Stomach (tissue), 9 donors: ENCODE data around the gene VAMP1. TPM values are rescaled to one million over a fixed set of nuclear protein-coding genes. Genes with fewer than 3 reads are reported as not detected.
"Not testable (repeated sequence)": the region's sequence is repeated elsewhere in the genome, so short reads cannot be mapped to it uniquely, and the experiment has no call there.

Experiments
- DNase-seq, 2 donors: peaks; one replicate each; pipeline versions ENCODE4 v3.0.0 to v3.0.0-alpha.2; 2013 to 2019
- H3K27ac ChIP-seq, 5 donors: fragments of 200-600 bp in 4 of 5; sonication (generic) in 4 of 5; one replicate each; pipeline ENCODE4 v1.5.1; 2013 to 2019; ENCODE audit warnings: mild to moderate bottlenecking in 1 of 5, moderate library complexity in 1 of 5
- H3K27me3 ChIP-seq, 3 donors: fragments of 200-600 bp; sonication (generic); one replicate each; pipeline ENCODE4 v1.5.1; 2017 to 2019; ENCODE audit warnings: mixed run types in 1 of 3
- H3K36me3 ChIP-seq, 4 donors: fragments of 200-600 bp; sonication (generic); 1 replicate in 3 of 4; 2 replicates in 1 of 4; pipeline ENCODE4 v1.5.1; 2016 to 2019
- H3K4me1 ChIP-seq, 4 donors: fragments of 200-600 bp; sonication (generic); one replicate each; pipeline ENCODE4 v1.5.1; 2016 to 2019
- H3K4me3 ChIP-seq, 4 donors: fragments of 200-600 bp; sonication (generic) in 3 of 4; one replicate each; pipeline ENCODE4 v1.5.1; 2016 to 2019; ENCODE audit warnings: mild to moderate bottlenecking in 1 of 4
- H3K9me3 ChIP-seq, 4 donors: fragments of 200-600 bp; sonication (generic); one replicate each; pipeline ENCODE4 v1.5.1; 2016 to 2019
- CTCF ChIP-seq, 7 experiments: fragments of 450-650 bp in 4 of 7; fragments of 200-600 bp in 3 of 7; sonication (generic) in 3 of 7; IDR thresholded peaks; one replicate each; pipeline ENCODE4 v1.5.1; 2016 to 2019; ENCODE audit warnings: antibody characterized with exemption in 7 of 7, control low read depth in 2 of 7, mild to moderate bottlenecking in 1 of 7
- EP300 ChIP-seq: sonication (generic); formaldehyde crosslinking; IDR thresholded peaks from one replicate; pipeline ENCODE4 v1.6.1; 2017; ENCODE audit warnings: antibody characterized with exemption
- POLR2A ChIP-seq, 4 donors: fragments of 450-650 bp; IDR thresholded peaks; one replicate each; pipeline ENCODE4 v1.6.1; 2016; ENCODE audit warnings: antibody characterized with exemption in 4 of 4, control low read depth in 2 of 4, mild to moderate bottlenecking in 1 of 4, moderate library complexity in 1 of 4
- POLR2AphosphoS5 ChIP-seq, 3 donors: sonication (generic); formaldehyde crosslinking; IDR thresholded peaks; one replicate each; pipeline ENCODE4 v1.6.1; 2016; ENCODE audit warnings: antibody characterized with exemption in 3 of 3
- WGBS, 5 donors: extraction: QIAGEN DNeasy Blood & Tissue Kit in 3 of 5; methylation state at CpG; one replicate each; pipeline versions ENCODE4 v1.1.5 to v1.1.7; 2013 to 2018; 5-methylcytosine and 5-hydroxymethylcytosine counted together
- intact Hi-C: fragments of 100-400 bp; cut with DNase I; formaldehyde crosslinking; loops from one replicate; pipeline ENCODE4 v1.15.1; 2023; ENCODE audit warnings: low total_unique reads
- polyA plus RNA-seq, 3 donors: library from polyadenylated mRNA; stranded (reverse); fragments of 200-250 nt; gene quantifications; one replicate each; pipeline ENCODE4 v1.2.3, GENCODE V29; 2013
- total RNA-seq, 5 donors: library from RNA; depleted of rRNA; stranded (reverse); fragments of >200 nt; gene quantifications; one replicate each; pipeline versions ENCODE4 v1.1.0 to v1.2.3, GENCODE V29; 2014 to 2016
- donor health status: healthy with polysubstance abuse.
- donor health status: Bipolar disorder and iron deficiency.
- donor health status: healthy.

Gene VAMP1
- total and polyA plus RNA-seq, 8 donors: 1.2 to 16.5 (median 4.8) TPM; not detected in 1

GRCh38 chr12:6488240-6488639 is 17.8 kb upstream of the VAMP1 start:
- Histone ChIP-seq H3K9me3 (no peaks in the 10 kb centered on the region), H3K36me3 (peaks cover 4 to 20% (median 13%) of the 10 kb centered on the region in 4 donors), H3K27me3 (no peaks in the 10 kb centered on the region), H3K27ac (no peak overlapping the region), H3K4me1 (peaks cover 9 to 11% (median 10%) of the 10 kb centered on the region in 4 donors), H3K4me3 (no peak overlapping the region)
- intact Hi-C loops: no loop called here
- TF ChIP-seq EP300: no peak
- no peak for TF ChIP-seq CTCF (IDR thresholded peaks at IDR 0.05)
- TF ChIP-seq POLR2AphosphoS5 (IDR thresholded peaks at IDR 0.05): no peak
- no peak for TF ChIP-seq POLR2A (IDR thresholded peaks at IDR 0.05)
- WGBS, 5 donors: 67 to 96% (median 76%) methylated on average over 1 of the region's 1 CpG
- no peak for DNase-seq

- DNase-seq: no peak
- Histone ChIP-seq H3K4me3 (no peak overlapping the region), H3K36me3 (no peaks in the 10 kb centered on the region), H3K4me1 (no peaks in the 10 kb centered on the region), H3K27ac (no peak overlapping the region), H3K27me3 (no peaks in the 10 kb centered on the region), H3K9me3 (no peaks in the 10 kb centered on the region)
- WGBS, 5 donors: 82 to 95% (median 90%) methylated on average over 19 to 20 of the region's 20 CpGs
- no peak for TF ChIP-seq EP300
- no peak for TF ChIP-seq POLR2A (IDR thresholded peaks at IDR 0.05)
- no peak for TF ChIP-seq POLR2AphosphoS5 (IDR thresholded peaks at IDR 0.05)
- intact Hi-C loops: no loop called here
These were observed 7.9 kb upstream of the VAMP1 start for GRCh38 chr12:6478416-6478815.

- H3K36me3 ChIP-seq, DNase-seq, H3K4me1 ChIP-seq, intact Hi-C loops, H3K9me3 ChIP-seq, H3K27me3 ChIP-seq, H3K4me3 ChIP-seq, H3K27ac ChIP-seq: not testable (repeated sequence)
- WGBS, 5 donors: 90 to 98% (median 95%) methylated on average over 20 to 37 of the region's 37 CpGs
These were observed 7.3 kb upstream of the VAMP1 start for GRCh38 chr12:6477601-6478377.

- 60 to 73% (median 65%) methylated on average over 3 of the region's 3 CpGs for WGBS, 5 donors
- DNase-seq: no peak
- Histone ChIP-seq H3K4me1 (peaks cover under 1 to 4% (median 1%) of the 10 kb centered on the region in 4 donors), H3K9me3 (no peaks in the 10 kb centered on the region), H3K4me3 (no peak overlapping the region), H3K36me3 (no peaks in the 10 kb centered on the region), H3K27me3 (no peaks in the 10 kb centered on the region), H3K27ac (no peak overlapping the region)
- intact Hi-C loops: no loop called here
- TF ChIP-seq EP300 (no peak), POLR2AphosphoS5 (IDR thresholded peaks at IDR 0.05) (no peak), POLR2A (IDR thresholded peaks at IDR 0.05) (no peak), CTCF (IDR thresholded peaks at IDR 0.05) (no peak)
These were observed 6.0 kb upstream of the VAMP1 start for GRCh38 chr12:6476489-6476888.

- WGBS, 5 donors: 86 to 93% (median 92%) methylated on average over 22 to 44 of the region's 48 CpGs
- H3K4me3 ChIP-seq, H3K9me3 ChIP-seq, H3K36me3 ChIP-seq, H3K27me3 ChIP-seq, H3K4me1 ChIP-seq, H3K27ac ChIP-seq, DNase-seq, intact Hi-C loops: not testable (repeated sequence)
These were observed 4.9 kb upstream of the VAMP1 start for GRCh38 chr12:6475233-6475975.
